HG03045 (cell line): ENCODE data around the gene KIR3DL1.
"Not testable (repeated sequence)": the region's sequence is repeated elsewhere in the genome, so short reads cannot be mapped to it uniquely, and the experiment has no call there.

Experiments
- ATAC-seq: cut with Tn5 transposase; IDR thresholded peaks from one replicate; pipeline ENCODE4 v1.9.1; 2021; ENCODE audit warnings: mild to moderate bottlenecking, moderate library complexity; ENCODE audit not compliant: unreplicated experiment

Gene KIR3DL1

DNA sequence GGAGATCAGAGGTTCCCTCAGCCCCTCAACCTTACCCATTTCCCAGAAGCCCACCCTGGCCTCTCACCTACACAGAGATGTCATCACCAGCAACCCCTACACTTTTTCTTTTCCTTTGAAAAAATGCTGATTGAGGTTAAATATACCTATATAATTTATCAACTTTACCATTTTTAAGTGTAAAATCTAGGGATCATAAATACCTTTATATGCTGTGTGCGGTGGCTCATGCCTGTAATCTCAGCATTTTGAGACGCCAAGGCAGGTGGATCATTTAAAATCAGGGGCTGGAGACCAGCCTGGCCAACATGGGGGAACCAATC, 9.8 kb upstream of the KIR3DL1 start:
- ATAC-seq: no peak

DNA sequence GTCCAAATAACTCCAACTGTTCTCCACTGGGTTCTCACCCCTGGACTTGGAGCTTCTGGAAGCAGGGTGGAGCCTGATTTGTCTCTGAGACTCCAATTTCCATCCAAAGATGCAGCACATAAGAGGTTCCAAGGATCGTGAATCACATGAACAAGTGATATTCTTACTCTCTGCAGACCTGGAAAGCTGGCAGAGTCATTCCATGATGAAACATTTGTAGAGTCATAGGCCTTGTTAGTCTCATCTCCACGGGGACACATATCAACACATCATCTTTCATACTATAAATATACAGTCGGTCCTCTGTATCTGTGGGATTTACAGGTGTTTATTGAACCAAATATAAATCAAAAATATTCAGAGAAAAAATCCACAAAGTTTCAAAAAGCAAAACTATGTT, 1.7 kb upstream of the KIR3DL1 start:
- ATAC-seq: not testable (repeated sequence)

DNA sequence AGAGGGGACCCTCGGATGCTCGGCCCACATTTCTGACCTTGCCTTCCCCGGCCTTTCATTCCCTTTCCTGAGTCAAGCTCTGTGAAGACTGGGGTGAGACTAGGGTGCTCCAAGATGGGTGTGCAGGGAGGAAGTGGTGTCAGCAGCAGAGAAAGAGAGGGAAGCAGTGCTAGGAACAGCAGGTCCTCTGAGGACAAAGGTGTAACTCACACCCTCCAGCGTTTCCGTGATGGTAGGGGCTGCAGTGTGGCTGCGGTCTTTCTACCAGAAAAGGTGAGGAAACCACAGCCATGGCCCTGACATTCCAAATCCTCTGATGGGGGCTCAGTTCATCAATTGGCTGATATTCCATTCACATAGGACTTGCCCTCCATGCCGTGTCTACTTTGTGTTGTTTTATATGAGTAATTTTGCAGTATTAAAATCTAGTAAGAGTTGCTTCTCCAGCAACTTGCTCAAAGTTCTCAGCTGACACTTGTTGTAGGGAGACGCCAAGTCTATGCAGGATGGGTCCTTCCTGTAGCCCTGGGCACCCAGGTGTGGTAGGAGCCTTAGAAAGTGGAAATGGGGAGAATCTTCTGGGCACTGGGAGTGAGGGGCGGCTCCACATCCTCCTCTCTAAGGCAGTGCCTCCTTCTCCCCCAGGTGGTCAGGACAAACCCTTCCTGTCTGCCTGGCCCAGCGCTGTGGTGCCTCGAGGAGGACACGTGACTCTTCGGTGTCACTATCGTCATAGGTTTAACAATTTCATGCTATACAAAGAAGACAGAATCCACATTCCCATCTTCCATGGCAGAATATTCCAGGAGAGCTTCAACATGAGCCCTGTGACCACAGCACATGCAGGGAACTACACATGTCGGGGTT, 1.6 kb downstream of the KIR3DL1 start:
- ATAC-seq: no peak

DNA sequence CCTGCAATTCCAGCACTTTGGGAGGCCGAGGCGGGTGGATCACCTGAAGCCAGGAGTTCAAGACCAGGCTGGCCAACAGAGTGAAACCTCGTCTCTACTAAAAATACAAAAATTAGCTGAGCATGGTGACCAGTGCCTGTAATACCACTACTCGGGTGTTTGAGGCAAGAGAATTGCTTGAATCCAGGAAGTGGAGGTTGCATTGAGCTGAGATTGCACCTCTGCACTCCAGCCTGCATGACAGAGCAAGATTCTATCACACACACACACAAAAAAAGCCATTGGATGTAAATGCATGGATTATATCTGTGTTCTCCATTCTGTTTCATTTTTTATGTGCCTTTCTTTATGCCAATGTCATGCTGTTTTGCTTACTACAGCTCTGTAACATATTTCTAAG, 8.1 kb downstream of the KIR3DL1 start:
- not testable (repeated sequence) for ATAC-seq

DNA sequence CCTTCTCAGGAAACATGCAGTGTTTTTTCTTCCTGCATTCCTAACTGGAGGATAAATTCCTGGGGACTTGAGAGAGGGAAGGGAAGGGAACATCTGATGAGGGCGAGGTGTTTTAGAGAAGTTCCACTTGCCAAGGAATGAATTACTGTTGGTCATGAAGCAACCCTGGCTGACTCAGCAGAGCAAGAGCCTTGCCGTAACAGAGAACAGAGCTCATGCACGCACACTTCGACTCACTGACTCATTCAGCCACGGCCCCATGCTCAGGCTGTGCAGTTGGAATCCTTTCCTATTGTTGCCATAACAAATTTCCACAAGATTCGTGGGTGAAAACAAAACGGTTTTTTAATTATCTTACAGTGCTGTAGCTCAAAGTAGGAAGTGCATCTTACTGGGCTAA, 9.1 kb downstream of the KIR3DL1 start:
- ATAC-seq: not testable (repeated sequence)

DNA sequence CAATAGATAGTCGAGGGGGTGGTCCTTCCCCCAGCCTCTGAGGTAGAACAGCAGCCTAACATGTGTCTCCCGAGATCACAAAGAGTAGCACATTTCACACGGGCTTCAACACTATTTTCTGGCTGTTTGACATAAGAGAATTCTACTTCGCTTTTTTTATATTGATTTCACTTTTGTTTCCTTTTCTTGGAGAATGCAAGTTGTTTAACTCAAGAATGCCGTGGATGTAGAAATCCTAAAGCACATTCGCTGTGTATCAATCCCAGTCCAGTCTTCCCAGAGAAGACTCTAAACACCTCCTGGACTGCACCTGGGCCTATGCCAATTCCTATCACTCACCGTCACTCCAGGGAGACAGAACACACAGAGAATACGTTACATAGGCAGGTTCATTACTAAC, 11.8 kb downstream of the KIR3DL1 start:
- not testable (repeated sequence) for ATAC-seq

DNA sequence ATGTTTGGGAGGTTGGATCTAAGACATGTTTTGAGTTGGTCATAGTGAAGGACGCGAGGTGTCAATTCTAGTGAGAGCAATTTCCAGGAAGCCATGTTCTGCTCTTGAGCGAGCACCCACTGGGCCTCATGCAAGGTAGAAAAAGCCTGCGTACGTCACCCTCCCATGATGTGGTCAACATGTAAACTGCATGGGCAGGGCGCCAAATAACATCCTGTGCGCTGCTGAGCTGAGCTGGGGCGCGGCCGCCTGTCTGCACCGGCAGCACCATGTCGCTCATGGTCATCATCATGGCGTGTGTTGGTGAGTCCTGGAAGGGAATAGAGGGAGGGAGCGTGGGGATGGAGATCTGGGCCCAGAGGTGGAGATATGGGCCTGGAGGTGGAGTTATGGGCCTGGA, 16.2 kb downstream of the KIR3DL1 start, which contains the start of gene KIR2DS4:
Gene KIR2DS4 (plus strand): TSS at position 181 of the 400 bp plus-strand sequence.
- ATAC-seq: not testable (repeated sequence)

DNA sequence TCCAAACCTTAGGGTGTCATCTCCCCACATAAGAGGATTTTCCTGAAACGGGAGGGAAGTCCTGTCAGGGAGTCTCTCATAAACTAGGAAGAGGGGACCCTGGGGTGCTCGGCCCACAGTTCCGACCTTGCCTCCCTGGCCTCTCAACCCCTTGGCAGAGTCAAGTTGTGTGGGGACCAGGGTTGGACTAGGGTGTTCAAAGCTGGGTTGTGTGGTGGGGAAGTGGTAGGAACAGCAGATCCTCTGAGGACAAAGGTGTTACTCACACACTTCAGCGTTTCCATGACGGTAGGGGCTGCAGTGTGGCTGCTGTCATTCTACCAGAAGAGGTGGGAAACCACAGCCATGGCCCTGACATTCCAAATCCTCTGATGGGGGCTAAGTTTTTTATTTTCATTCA, 18.9 kb downstream of the KIR3DL1 start:
- ATAC-seq: not testable (repeated sequence)

DNA sequence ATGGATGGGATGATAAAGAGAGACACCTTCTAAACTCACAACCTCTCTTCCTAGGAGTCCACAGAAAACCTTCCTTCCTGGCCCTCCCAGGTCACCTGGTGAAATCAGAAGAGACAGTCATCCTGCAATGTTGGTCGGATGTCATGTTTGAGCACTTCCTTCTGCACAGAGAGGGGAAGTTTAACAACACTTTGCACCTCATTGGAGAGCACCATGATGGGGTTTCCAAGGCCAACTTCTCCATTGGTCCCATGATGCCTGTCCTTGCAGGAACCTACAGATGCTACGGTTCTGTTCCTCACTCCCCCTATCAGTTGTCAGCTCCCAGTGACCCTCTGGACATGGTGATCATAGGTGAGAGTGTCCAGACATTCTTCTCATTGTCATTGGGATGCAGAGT, 21.3 kb downstream of the KIR3DL1 start:
- ATAC-seq: not testable (repeated sequence)

DNA sequence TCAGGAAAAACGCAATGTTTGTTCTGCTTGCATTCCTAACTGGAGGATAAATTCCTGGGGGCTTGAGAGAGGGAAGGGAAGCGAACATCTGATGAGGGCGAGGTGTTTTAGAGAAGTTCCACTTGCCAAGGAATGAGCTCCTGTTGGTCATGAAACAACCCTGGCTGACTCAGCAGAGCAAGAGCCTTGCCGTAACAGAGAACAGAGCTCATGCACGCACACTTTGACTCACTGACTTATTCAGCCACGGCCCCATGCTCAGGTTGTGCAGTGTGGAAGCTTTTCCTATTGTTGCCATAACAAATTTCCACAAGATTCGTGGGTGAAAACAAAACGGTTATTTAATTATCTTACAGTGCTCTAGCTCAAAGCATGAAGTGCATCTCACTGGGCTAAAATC, 26.9 kb downstream of the KIR3DL1 start:
- ATAC-seq: not testable (repeated sequence)

DNA sequence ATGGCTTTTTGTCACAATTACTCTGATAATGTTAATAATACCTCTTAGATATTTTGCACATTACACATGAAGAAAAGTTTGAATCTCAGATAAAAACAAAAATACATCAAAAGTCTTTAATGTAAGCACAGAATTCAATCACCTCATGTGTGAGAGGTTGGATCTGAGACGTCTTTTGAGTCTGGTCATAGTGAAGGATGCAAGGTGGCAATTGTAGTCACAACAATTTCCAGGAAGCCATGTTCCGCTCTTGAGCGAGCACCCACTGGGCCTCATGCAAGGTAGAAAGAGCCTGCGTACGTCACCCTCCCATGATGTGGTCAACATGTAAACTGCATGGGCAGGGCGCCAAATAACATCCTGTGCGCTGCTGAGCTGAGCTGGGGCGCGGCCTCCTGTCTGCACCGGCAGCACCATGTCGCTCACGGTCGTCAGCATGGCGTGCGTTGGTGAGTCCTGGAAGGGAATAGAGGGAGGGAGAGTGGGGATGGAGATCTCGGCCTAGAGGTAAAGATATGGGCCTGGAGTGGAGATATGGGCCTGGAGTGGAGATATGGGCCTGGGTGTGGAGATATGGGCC, 33.9 kb downstream of the KIR3DL1 start, which contains the start of gene KIR3DL2:
Gene KIR3DL2 (plus strand): TSS at position 383 of the 580 bp plus-strand sequence. CDS start 33 bp downstream, at position 416.
- not testable (repeated sequence) for ATAC-seq

DNA sequence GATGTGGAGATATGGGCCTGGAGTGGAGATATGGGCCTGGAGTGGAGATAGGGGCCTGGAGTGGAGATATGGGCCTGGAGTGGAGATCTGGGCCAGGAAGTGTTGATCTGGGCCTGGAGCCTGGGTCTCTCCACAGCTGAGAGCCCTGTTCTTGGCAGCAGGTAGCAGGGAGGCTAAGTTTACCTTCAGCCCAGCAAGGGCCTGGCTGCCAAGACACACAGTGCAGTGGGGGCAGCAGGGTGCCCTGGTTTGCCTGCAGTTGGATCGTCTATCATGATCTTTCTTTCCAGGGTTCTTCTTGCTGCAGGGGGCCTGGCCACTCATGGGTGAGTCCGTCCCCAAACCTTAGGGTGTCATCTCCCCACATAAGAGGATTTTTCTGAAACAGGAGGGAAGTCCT, 34.7 kb downstream of the KIR3DL1 start:
- no peak for ATAC-seq

DNA sequence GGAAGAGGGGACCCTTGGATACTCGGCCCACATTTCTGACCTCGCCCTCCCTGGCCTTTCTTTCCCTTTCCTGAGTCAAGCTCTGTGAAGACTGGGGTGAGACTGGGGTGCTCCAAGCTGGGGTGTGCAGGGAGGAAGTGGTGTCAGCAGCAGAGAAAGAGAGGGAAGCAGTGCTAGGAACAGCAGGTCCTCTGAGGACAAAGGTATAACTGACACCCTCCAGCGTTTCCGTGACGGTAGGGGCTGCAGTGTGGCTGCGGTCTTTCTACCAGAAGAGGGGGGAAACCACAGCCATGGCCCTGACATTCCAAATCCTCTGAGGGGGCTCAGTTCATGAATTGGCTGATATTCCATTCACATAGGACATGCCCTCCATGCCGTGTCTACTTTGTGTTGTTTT, 35.1 kb downstream of the KIR3DL1 start:
- no peak for ATAC-seq

DNA sequence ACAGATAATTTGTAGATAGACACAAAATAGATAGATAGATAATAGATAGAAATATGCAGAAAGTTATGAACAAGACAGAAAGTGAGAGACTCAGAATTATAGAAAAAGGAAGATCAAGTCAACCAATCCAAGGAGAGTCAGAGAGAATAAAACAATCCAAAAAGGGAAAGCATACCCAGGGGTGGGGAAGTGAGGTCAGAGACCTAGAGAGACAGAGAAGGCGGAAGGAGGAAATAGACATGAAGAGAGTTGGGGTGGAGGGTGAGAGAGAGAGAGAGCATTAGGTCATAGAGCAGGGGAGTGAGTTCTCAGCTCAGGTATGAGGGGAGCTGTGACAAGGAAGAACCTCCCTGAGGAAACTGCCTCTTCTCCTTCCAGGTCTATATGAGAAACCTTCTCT, 39.0 kb downstream of the KIR3DL1 start:
- not testable (repeated sequence) for ATAC-seq

DNA sequence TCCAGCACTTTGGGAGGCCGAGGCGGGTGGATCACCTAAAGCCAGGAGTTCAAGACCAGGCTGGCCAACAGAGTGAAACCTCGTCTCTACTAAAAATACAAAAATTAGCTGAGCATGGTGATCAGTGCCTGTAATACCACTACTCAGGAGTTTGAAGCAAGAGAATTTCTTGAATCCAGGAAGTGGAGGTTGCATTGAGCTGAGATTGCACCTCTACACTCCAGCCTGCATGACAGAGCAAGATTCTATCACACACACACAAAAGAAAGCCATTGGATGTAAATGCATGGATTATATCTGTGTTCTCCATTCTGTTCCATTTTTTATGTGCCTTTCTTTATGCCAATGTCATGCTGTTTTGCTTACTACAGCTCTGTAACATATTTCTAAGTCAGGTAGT, 42.2 kb downstream of the KIR3DL1 start:
- not testable (repeated sequence) for ATAC-seq

DNA sequence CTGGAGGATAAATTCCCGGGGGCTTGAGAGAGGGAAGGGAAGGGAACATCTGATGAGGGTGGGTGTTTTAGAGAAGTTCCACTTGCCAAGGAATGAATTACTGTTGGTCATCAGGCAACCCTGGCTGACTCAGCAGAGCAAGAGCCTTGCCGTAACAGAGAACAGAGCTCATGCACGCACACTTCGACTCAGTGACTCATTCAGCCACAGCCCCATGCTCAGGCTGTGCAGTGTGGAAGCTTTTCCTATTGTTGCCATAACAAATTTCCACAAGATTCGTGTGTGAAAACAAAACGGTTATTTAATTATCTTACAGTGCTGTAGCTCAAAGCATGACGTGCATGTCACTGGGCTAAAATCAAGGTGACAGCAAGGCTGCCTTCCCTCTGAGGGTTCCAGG, 43.2 kb downstream of the KIR3DL1 start:
- not testable (repeated sequence) for ATAC-seq

DNA sequence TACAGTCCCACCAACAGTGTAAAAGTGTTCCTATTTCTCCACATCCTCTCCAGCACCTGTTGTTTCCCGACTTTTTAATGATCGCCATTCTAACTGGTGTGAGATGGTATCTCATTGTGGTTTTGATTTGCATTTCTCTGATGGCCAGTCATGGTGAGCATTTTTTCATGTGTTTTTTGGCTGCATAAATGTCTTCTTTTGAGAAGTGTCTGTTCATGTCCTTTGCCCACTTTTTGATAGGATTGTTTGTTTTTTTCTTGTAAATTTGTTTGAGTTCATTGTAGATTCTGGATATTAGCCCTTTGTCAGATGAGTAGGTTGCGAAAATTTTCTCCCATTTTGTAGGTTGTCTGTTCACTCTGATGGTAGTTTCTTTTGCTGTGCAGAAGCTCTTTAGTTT, 47.2 kb downstream of the KIR3DL1 start:
- ATAC-seq: not testable (repeated sequence)

DNA sequence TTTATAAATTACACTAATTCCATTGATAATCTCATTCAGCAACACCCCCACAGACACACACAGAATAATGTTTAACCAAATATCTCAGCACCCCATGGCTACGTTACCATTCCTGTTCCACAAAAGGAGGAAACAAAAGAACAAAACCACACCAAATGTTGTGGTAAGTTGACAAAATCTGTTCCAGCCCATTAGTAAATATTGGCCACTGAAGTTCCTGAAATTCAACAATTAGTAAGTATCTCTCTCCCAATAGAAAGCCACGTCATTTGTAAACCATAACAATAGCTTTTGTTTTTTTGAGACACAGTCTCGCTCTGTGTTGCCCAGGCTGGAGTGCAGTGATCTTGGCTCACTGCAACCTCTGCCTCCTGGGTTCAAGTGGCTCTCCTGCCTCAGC, 55.4 kb downstream of the KIR3DL1 start:
- ATAC-seq: no peak

DNA sequence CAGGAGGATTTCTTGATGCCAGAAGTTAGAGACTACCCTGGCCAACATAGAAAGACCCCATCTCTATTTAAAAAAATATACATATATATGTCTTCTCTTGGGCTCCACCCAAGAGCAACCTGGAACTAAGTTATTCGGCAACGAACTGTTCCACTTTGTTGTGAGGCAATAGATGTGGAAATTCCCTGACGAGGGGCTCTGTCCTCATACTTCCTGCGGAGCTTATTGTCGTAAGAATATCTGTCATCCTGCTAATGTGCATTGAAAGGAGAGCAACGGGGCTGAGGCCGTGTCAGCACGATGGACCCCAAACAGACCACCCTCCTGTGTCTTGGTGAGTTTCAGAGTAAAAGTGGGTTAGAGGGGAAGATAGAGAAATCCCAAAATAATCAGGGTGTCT, 57.7 kb downstream of the KIR3DL1 start, which contains the start of gene FCAR:
Gene FCAR (plus strand): TSS at position 246 of the 400 bp plus-strand sequence. CDS start 55 bp downstream, at position 301.
- ATAC-seq: no peak

DNA sequence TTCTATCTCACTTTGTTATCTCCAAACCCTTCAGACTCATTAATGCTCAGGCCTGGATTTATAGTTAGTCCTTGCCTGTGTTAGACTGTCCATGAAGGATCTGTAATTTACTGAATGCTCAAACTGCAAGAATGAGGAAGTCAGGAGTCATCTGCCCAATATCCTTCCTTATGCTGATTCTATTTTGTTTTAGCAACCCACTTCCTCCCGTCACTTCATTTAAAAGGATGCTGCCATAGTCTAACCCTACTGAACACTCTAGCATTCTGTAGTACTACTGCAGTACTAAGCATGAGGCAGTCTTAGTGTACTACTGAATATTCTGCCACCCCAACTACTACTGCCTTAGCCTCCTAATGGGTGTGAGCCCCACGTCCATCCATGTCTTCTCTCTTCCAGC, 59.2 kb downstream of the KIR3DL1 start:
- ATAC-seq: no peak

DNA sequence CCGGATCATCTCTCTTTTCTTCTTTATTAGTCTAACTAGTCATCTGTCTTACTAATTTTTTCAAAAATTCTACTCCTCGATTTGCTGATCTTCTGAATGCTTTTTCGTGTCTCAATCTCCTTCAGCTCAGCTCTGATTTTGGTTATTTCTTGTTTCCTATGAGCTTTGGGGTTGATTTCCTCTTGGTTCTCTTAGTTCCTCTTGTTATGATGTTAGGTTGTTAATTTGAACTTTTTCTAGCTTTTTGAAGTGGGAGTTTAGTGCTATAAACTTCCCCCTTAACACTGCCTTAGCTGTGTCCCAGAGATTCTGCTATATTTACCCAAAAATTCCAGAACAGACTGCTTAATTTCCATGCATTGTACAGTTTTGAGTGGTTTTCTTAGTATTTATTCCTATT, 61.2 kb downstream of the KIR3DL1 start:
- no peak for ATAC-seq
